GM18511 (cell line): Measurements from ENCODE around the gene TDRD5.

Experiments used
- ATAC-seq: cut with Tn5 transposase; IDR thresholded peaks from one replicate; pipeline ENCODE4 v1.9.1; 2021; ENCODE audit warnings: mild to moderate bottlenecking, moderate library complexity; ENCODE audit not compliant: unreplicated experiment

Gene TDRD5

DNA sequence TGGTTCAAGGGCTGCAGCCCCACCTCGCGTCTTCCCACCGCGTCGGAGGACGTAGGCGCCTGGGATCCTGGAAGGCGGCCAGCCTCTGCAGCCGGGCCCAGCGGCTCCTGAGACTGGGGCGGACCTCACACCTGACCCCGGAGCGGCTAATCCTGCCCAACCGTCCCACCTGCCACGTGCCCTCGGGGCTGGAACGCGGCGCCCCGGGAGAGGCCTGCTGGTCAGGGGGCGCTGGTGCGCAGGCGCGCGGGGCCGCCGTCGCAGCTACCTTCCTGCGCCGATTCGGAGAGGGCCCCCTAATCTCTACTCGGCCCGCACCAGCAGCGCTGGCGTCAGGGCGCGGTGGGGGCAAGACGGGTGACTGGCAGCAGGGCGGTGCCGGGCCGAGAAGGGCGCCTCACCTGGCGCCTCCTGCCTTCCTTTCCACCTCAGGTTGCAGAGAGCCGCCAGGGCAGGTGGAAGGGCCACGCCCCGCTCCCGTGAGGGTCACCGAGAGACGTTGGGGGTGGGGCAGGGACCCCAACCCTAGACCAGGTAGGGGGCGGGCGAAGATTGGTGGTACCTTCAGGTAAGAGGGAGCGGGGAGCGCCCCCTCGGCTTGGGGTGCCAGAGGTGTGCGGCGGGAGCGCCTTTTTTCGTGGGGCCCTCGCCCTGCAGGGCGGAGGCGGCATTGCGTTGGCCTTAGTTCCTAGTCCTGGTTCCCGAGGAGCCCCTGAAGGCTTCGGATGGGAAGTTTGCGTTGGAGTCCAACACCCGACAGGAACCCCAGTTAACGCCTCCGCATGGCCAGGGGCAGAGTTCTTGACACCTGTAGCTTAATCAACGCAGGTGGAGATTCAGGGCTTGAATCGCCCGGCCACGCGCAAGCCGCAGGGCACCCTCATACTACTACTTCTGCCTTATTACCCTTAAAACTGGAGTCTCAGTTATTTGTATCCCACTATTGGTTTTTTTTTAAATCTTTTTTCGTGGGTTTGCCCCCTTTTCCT lies at the start of gene TDRD5:
Gene TDRD5 (plus strand): TSS at position 241 of the 989 bp plus-strand sequence. CDS start 784 bp downstream, outside the sequence.
- no peak for ATAC-seq

GRCh38 chr1:179545321-179545720 lies 46.3 kb upstream of the TDRD5 start:
- ATAC-seq, result no peak

- no peak for ATAC-seq
These were observed 44.6 kb upstream of the TDRD5 start for GRCh38 chr1:179547021-179547535.

GRCh38 chr1:179548666-179549367 lies 42.8 kb upstream of the TDRD5 start:
- ATAC-seq, result no peak

DNA sequence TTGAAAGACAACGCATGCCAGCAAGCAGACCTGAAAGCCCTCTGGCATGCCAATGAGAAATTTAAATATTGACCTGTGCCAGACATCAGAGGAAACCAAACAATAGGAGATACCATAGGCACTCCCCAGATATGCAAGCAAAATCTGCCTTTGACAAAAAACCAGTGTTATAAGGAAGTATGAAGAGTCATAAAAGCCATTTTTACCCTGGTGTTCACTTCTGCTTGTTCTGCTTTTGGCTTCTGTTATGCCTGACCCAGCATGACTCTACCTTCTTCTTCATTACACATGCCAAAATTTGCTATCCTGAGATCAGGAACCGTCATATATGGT lies 42.3 kb upstream of the TDRD5 start:
- ATAC-seq, result no peak

DNA sequence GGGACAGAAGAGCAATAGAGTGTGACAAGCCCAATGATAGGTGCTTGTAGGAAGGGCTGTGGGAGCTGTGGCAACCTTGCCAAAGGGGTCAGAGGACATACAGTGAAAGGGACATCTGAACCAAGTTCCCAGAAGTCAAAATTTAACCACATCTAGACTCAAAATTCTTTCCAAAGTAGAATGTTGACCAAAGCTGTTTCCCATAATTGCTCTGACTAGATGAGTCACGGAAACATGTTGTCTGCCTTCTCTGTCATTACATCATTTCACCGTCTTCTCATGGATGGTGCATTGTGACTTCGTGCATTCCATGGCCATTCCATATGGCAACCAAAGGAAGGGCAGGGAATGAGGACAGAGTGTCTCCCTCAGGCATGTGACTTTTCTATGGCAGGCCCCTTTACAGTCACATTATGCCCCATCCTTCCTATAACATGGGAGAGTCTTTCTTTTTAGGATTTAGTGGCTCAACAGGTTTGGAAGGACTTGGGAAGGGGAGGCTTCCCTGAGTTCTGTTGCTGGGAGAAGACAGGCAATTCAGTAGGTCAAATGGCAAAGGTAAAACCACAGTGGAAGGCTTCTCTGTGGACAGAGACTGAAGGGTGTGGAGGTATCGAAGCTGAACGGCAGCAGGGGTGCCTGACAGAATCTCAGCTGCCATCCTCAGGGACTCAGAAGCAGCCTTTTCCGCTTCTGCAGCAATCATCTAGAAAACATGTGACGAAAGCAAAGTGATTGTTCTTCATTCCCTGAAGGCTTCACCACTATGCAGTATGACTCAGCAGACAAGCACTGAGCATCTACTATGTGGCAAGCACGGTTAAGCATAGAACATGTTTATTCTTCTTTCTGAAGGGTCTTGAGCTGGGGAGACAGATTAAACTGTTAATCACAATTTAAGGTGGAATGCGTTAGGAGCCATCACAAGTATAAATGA lies 40.6 kb upstream of the TDRD5 start:
- no peak for ATAC-seq

DNA sequence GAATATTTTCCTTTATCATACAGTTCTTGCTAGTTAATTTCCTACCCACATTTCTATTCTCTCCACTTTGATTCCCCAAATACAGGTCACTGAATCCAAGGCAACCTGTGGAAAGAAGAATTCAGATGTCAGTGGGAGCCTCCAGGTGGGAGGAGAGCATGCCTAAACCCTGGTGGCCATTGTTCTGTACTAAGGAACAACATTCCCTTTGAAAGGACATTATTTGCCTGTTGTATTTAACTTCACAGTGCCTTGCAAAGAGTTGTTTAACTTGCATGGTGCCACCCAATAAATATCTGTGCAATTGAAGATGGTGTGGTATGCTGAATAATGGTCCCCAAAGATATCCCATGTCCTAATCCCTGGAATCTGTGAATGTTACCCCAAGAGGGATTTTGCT lies 37.2 kb upstream of the TDRD5 start:
- no peak for ATAC-seq

DNA sequence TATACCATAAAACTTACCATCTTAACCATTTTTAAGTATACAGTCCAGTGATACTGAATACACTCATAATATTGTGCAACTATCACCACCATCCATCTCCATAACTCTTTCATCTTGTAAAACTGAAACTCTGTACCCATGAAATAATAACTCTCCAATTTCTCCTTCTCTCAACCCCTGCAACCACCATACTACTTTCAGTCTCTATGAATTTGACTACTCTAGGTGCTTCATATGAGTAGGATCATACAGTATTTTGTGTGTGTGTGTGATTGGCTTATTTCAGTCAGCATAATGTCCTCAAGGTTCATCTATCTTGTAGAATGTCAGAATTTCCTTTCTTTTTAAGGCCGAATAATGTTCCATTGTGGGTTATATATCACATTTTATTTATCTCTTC lies 33.6 kb upstream of the TDRD5 start:
- ATAC-seq, result no peak

- no peak for ATAC-seq
These were observed 15.9 kb upstream of the TDRD5 start, which contains the start of gene NPHS2 for GRCh38 chr1:179575497-179576314. NPHS2 (minus strand) TSS chr1:179575948; CDS start chr1:179575864, 84 bp downstream.

DNA sequence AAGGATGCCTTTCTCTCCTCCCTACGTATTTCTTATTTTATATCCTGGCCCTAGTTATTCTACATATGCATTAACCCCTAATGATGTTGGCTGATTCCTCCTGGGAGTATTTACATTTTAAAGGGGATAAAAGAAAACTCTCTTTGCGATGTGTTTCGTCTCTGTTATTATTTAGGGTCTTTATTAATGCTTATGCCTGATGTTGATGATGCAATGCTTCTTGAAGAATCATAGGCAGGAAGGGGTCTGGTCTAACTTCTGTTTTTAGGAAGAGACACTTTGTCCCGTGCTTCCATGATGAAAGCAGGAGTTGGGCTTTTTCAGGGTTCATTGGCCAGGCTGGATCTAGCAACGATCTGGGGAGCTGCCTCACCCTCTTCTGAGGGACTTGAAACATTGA lies 15.1 kb upstream of the TDRD5 start:
- no peak for ATAC-seq

GRCh38 chr1:179583771-179584320 lies 7.8 kb upstream of the TDRD5 start:
- ATAC-seq, result no peak

DNA sequence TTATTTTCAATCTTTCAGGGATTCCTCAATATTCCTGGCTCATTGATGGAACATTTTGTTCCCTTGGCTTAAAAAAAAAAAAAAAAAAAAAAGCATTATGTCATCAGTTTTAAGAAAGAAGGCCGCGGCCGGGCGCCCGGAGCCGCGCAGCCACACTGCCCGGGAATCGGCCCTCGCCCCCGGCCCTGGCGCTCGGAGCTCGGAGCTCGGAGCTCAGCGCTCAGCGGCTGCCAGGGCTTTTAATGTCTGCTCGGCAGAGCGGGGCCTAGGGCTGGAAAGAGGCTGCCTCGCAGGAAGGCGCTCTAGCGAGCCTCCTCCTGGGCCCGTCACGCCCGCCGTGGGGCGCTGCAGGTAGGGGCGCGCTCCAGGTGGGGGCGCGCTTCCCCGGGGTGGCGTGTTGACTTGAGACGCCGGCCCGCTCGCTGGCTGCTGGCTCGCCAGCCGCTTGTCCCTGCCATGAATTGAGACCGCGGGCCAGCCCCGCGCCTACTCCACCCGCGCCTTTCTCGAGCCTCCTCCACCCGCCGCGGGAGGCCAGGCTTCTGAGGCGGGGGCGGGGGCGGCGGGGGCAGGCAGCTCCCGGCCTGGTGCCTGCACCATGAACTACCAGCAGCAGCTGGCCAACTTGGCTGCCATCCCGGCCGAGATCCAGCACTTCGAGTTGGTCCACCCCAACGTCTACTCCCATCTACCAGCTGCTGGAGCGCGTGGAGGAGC lies 5.4 kb upstream of the TDRD5 start:
- no peak for ATAC-seq

DNA sequence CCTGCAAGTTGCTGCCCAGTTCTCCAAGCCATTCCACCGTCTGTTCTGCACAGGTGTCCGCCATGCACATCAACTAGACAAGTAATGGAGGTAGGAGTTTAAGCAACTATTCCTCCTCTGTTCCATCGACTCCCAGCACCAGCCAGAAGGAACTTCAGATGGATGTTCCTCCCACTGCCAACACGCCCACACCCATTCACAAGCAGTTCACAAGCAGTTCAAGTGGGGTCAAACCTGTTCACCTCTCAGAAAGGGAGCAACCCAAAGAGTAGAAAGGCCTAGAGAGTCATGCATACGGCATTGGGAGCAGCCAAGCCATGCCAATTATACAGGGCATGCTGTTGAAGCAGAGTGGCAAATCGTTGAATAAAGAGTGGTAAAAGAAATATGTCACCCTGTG lies 4.3 kb upstream of the TDRD5 start:
- no peak for ATAC-seq

DNA sequence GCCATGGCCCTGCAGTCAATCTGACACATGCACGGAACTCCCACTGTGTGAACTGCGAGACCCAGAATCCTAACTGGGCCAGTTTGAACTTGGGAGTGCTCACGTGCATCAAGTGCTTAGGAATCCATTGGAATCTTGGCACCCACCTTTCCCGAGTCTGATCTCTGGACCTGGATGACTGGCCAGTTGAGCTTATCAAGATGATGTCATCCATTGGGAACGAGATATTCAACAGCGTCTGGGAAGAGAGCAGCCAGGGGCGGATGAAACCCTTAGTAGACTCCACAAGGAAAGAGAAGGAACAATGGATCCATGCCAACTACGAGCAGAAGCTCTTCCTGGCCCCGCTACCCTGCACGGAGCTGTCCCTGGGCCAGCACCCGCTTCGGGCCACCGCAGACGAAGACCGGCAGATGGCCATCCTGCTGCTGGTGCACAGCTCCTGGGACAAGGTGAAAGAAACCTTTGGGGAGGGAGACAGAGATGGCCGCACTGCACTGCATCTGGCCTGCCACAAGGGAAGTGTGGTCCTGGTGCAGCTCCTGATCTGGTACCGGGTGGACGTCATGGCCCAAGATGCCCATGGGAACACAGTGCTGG lies 3.1 kb upstream of the TDRD5 start:
- no peak for ATAC-seq

GRCh38 chr1:179589509-179589908 lies 2.1 kb upstream of the TDRD5 start:
- no peak for ATAC-seq

- ATAC-seq, result no peak
These were observed 961 bp upstream of the TDRD5 start for GRCh38 chr1:179590671-179591070.

DNA sequence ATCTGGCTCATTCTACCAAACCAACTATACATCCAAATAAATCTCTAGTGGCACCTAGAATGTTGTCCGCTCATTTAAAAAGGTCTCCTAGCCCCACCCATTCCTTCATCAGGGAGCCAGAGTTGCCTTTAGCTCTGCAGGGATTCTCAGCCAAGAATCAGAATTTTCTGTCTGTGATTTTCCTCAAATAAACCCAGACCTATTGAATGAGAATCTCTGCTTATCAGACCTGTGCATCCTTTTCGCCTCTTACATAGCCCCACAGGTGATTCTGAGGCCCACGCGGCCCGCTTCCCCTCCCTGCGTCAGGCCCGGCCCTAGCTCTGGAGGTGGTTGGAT lies 410 bp upstream of the TDRD5 start:
- no peak for ATAC-seq

DNA sequence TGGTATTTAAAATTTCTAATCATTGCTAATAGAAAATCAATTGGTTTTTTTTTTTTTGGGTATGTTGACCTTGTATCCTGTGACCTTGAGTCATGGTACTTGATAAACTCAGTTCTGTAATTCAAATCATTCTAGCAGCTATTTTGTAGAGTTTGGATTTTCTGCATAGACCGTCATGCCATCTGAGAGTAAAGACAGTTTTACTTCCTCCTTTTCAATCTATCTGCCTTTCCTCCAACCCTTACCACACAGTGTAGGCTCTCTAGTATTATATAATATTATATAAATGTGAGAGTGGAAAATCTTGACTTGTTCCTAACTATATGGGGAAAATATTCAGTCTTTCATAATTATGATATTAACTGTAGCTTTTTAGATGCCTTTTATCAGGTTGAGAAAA lies 7.0 kb downstream of the TDRD5 start:
- ATAC-seq, result no peak
